Endothelial cell of umbilical vein (primary cell): Measurements from ENCODE around the gene ERICH6B. TPM values are rescaled to one million over a fixed set of nuclear protein-coding genes. Genes with fewer than 3 reads are reported as not detected.

Source experiments
- BruUV-seq: library from RNA; stranded (reverse); fragments of 400-500 nt; replicated peaks from 2 replicates; lab custom pipeline; 2021; lab: Mats Ljungman, UMichigan
- CTCF ChIA-PET: fragments of 300-600, 350-600 bp; sonication (Branson Sonifier 250); formaldehyde crosslinking; loops from one replicate; lab custom pipeline; 2021; ENCODE audit warnings: antibody characterized with exemption, inconsistent platforms; lab: Charles Lee
- POLR2A ChIA-PET: fragments of 300-600, 350-600 bp; sonication (Branson Sonifier 250); formaldehyde crosslinking; loops from one replicate; lab custom pipeline; 2021; ENCODE audit warnings: antibody characterized with exemption, inconsistent platforms; lab: Charles Lee
- DNase-seq: peaks from one replicate; pipeline ENCODE4 v3.0.0-alpha.2; 2011; ENCODE audit warnings: low read depth, low spot score
- FAIRE-seq: peaks from 2 replicates; lab custom pipeline; 2011; peaks lifted over from hg19 to GRCh38; lab: Jason Lieb, UNC
- H2AFZ ChIP-seq: 2 replicates; pipeline ENCODE4 v1.6.0; 2012; ENCODE audit warnings: low read depth, low read length, control low read depth, inconsistent platforms
- H3K27ac ChIP-seq: 2 replicates; pipeline ENCODE4 v1.5.1; 2011; ENCODE audit warnings: low read depth, mild to moderate bottlenecking, control low read depth, low read length, moderate library complexity; ENCODE audit not compliant: insufficient read depth
- H3K27me3 ChIP-seq, 2 experiments: 2 replicates each; pipeline versions ENCODE4 v1.6.0 to v1.6.1; 2011; ENCODE audit warnings: low read length in 2 of 2, mixed read lengths in 1 of 2; ENCODE audit not compliant: control insufficient read depth in 2 of 2, insufficient read depth in 2 of 2
- H3K36me3 ChIP-seq, 2 experiments: 2 replicates in 1 of 2; 3 replicates in 1 of 2; pipeline ENCODE4 v1.5.1; 2011; ENCODE audit warnings: low read length in 2 of 2, mild to moderate bottlenecking in 1 of 2, moderate library complexity in 1 of 2; ENCODE audit not compliant: control insufficient read depth in 2 of 2, insufficient read depth in 2 of 2; ENCODE audit errors: extremely low read depth in 1 of 2
- H3K4me1 ChIP-seq: 3 replicates; pipeline ENCODE4 v1.5.1; 2011; ENCODE audit warnings: mild to moderate bottlenecking, low read length; ENCODE audit not compliant: control insufficient read depth, insufficient read depth; ENCODE audit errors: extremely low read depth
- H3K4me2 ChIP-seq: 2 replicates; pipeline ENCODE4 v1.6.1; 2011; ENCODE audit warnings: low read length, control low read depth, mixed read lengths; ENCODE audit not compliant: insufficient read depth
- H3K4me3 ChIP-seq, 3 experiments: fragments of 200-600 bp in 1 of 3; sonication (generic), shearing (Covaris generic) in 1 of 3; replicated peaks in 1 of 3; 2 replicates each; pipeline ENCODE4 v1.5.1; 2011 to 2016; ENCODE audit warnings: control low read depth in 3 of 3, low read length in 3 of 3, mild to moderate bottlenecking in 2 of 3, inconsistent platforms in 1 of 3, low read depth in 1 of 3, moderate library complexity in 1 of 3; ENCODE audit not compliant: insufficient read depth in 1 of 3
- H3K79me2 ChIP-seq: 2 replicates; pipeline ENCODE4 v1.6.0; 2012; ENCODE audit warnings: low read length, inconsistent platforms; ENCODE audit not compliant: control insufficient read depth, insufficient read depth
- H3K9ac ChIP-seq: replicated peaks from 2 replicates; pipeline ENCODE3; 2011; ENCODE audit warnings: low read length, control low read depth; ENCODE audit not compliant: insufficient read depth; ENCODE audit errors: extremely low read depth
- H3K9me1 ChIP-seq: replicated peaks from 3 replicates; pipeline ENCODE4 v1.6.0; 2011; ENCODE audit warnings: mild to moderate bottlenecking, low read length; ENCODE audit not compliant: control insufficient read depth, insufficient read depth; ENCODE audit errors: extremely low read depth
- H3K9me3 ChIP-seq: replicated peaks from 2 replicates; pipeline ENCODE4 v1.5.1; 2012; ENCODE audit warnings: low read length, inconsistent platforms; ENCODE audit not compliant: control insufficient read depth, insufficient read depth
- H4K20me1 ChIP-seq: replicated peaks from 2 replicates; pipeline ENCODE3; 2011; ENCODE audit warnings: mild to moderate bottlenecking, low read length; ENCODE audit not compliant: control insufficient read depth, insufficient read depth; ENCODE audit errors: extremely low read depth
- EZH2 ChIP-seq: IDR thresholded peaks from 2 replicates; pipeline ENCODE4 v1.6.1; 2012; ENCODE audit warnings: borderline replicate concordance, low read depth, mild to moderate bottlenecking, moderate library complexity, low read length, inconsistent platforms; ENCODE audit not compliant: severe bottlenecking
- FOS ChIP-seq: IDR thresholded peaks from 2 replicates; pipeline ENCODE4 v1.6.1; 2011; ENCODE audit warnings: mild to moderate bottlenecking, low read length, moderate library complexity, borderline replicate concordance; ENCODE audit not compliant: insufficient read depth
- GATA2 ChIP-seq: IDR thresholded peaks from 2 replicates; pipeline ENCODE4 v1.7.0; 2011; ENCODE audit warnings: low read depth, mild to moderate bottlenecking, moderate library complexity, mixed read lengths, low read length; ENCODE audit not compliant: insufficient read length, insufficient read depth
- JUN ChIP-seq: IDR thresholded peaks from 2 replicates; pipeline ENCODE4 v1.6.1; 2011; ENCODE audit warnings: borderline replicate concordance, low read depth; ENCODE audit not compliant: insufficient read length, insufficient read depth
- MYC ChIP-seq: IDR thresholded peaks from one replicate; pipeline ENCODE4 v1.6.1; 2011; ENCODE audit warnings: mild to moderate bottlenecking, low read depth, low read length
- POLR2A ChIP-seq: IDR thresholded peaks from 2 replicates; pipeline ENCODE4 v1.6.1; 2012; ENCODE audit warnings: low read depth, mild to moderate bottlenecking, control low read depth, low read length
- POLR2AphosphoS5 ChIP-seq: IDR thresholded peaks from 2 replicates; pipeline ENCODE4 v1.6.1; 2012; ENCODE audit warnings: low read depth, mild to moderate bottlenecking, control low read depth, low read length, moderate library complexity; ENCODE audit not compliant: insufficient read depth
- dilution Hi-C: fragments of 300-500 bp; cut with MboI; formaldehyde crosslinking; loops from one replicate; pipeline ENCODE4 v1.15.0; 2019; ENCODE audit warnings: low sequenced_read_pairs; ENCODE audit not compliant: extremely low pct_ligation_motif_present
- intact Hi-C: fragments of 100-400 bp; cut with micrococcal nuclease; formaldehyde crosslinking; loops from one replicate; pipeline ENCODE4 v1.10.0; 2022
- polyA plus RNA-seq, 4 experiments: library from polyadenylated mRNA; depleted of rRNA in 3 of 4; stranded (reverse) in 3 of 4; unstranded in 1 of 4; fragments of >200 nt; gene quantifications; 2 replicates each; pipeline versions ENCODE4 v1.2.1 to v1.2.3, GENCODE V29; 2011 to 2012; ENCODE audit warnings: missing spikeins in 1 of 4
- total RNA-seq: library from RNA; stranded (reverse); gene quantifications from 2 replicates; pipeline ENCODE4 v1.2.3, GENCODE V29; 2021
- TF ChIP-seq, protein P1 (sequence below), 2 donors: IDR thresholded peaks; 1 replicate in 1 of 2; 2 replicates in 1 of 2; pipeline ENCODE4 v1.5.1; 2011; ENCODE audit warnings: low read length in 2 of 2, mild to moderate bottlenecking in 2 of 2, moderate library complexity in 2 of 2, control low read depth in 1 of 2, inconsistent platforms in 1 of 2, low read depth in 1 of 2; ENCODE audit not compliant: insufficient read depth in 1 of 2; ENCODE audit errors: extremely low read depth in 1 of 2
- TF ChIP-seq, protein P2 (sequence below): IDR thresholded peaks from 2 replicates; pipeline ENCODE4 v1.6.1; 2011; ENCODE audit not compliant: insufficient read depth, insufficient read length

The ERICH6B gene
- total and polyA plus RNA-seq, 2 donors (not counting 3 experiments of a cell fraction or from before 2014, with no cell fraction given) = not detected

DNA sequence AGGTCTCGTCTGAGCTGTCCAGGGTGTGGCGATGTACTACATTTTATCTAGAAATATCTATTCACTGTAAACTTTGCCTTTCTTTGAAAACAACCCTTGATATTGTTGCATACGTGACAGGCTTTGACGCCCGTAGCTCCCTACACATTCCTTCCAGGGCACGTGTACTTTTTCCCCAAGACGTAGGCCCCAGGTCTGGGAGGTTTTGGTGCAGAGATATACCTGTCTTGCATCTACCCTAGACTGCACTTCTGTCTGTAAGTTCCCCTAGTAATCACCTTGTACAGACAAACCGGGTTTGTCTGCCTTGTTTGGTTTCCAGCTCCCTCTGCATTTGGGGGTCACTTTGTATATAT is 69.2 kb downstream of the ERICH6B start:
- CTCF ChIA-PET = no interaction called here

More for the DNA sequence above, 69.2 kb downstream of the ERICH6B start:
- FAIRE-seq (no peak), DNase-seq (no peak)
- no TSS peak for BruUV-seq
- Histone ChIP-seq H3K4me1 (no peaks in the 10 kb centered on the region), H3K27ac (no peak overlapping the region), H3K9me3 (no peaks in the 10 kb centered on the region), H3K9ac (no peak overlapping the region), H3K36me3 (no peaks in the 10 kb centered on the region), H4K20me1 (no peaks in the 10 kb centered on the region), H3K9me1 (no peaks in the 10 kb centered on the region), H3K4me2 (no peak overlapping the region), H3K79me2 (no peaks in the 10 kb centered on the region), H3K27me3 (peaks cover 5 to 7% of the 10 kb centered on the region in 2 experiments), H2AFZ (no peak overlapping the region), H3K4me3 (no peak overlapping the region)
- POLR2A ChIA-PET = no interaction called here
- intact Hi-C loops = no loop called here
- TF ChIP-seq POLR2AphosphoS5 = no peak
- no peak for TF ChIP-seq FOS
- TF ChIP-seq MYC = no peak
- no peak for TF ChIP-seq JUN
- TF ChIP-seq EZH2 = no peak
- no peak for TF ChIP-seq POLR2A
- TF ChIP-seq, protein P1, sequence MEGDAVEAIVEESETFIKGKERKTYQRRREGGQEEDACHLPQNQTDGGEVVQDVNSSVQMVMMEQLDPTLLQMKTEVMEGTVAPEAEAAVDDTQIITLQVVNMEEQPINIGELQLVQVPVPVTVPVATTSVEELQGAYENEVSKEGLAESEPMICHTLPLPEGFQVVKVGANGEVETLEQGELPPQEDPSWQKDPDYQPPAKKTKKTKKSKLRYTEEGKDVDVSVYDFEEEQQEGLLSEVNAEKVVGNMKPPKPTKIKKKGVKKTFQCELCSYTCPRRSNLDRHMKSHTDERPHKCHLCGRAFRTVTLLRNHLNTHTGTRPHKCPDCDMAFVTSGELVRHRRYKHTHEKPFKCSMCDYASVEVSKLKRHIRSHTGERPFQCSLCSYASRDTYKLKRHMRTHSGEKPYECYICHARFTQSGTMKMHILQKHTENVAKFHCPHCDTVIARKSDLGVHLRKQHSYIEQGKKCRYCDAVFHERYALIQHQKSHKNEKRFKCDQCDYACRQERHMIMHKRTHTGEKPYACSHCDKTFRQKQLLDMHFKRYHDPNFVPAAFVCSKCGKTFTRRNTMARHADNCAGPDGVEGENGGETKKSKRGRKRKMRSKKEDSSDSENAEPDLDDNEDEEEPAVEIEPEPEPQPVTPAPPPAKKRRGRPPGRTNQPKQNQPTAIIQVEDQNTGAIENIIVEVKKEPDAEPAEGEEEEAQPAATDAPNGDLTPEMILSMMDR (IDR thresholded peaks at IDR 0.05; ENCODE audit: extremely low read depth in 1 of 2, insufficient read depth in 1 of 2, low read depth in 1 of 2, low read length in 2 of 2) = no peak
- TF ChIP-seq, protein P2, sequence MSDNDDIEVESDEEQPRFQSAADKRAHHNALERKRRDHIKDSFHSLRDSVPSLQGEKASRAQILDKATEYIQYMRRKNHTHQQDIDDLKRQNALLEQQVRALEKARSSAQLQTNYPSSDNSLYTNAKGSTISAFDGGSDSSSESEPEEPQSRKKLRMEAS = no peak
- TF ChIP-seq GATA2 = no peak
- dilution Hi-C loops = no loop called here
